Measurements from ENCODE around the gene PDIK1L.
"Not testable (repeated sequence)": the region's sequence is repeated elsewhere in the genome, so short reads cannot be mapped to it uniquely, and the experiment has no call there.

Gene PDIK1L

DNA sequence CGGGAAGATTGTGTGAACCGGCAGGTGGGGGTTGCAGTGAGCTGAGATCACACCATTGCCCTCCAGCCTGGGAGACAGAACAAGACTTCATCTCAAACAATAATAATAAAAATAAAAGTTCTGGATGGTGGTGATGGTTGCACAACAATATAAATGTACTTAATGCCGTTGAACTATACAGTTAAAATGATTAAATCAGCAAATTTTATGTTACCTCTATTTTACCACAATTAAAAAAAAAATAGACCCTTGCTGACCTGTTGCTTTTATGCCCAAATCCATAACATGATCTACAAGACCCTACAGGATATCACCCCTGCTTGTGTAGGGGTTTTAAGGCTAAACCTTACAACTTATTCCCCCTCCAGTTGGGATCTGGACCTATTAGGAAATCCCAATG is 11.8 kb upstream of the PDIK1L start (continued):
- TF ChIP-seq ZNF837 (tag by site-specific recombination; IDR thresholded peaks at IDR 0.05) (no peak), ZNF670 (tag by site-specific recombination; IDR thresholded peaks at IDR 0.05; ENCODE audit: low read depth) (no peak), ZNF175 (tag by site-specific recombination; IDR thresholded peaks at IDR 0.05) (no peak), KLF10 (tag by site-specific recombination; IDR thresholded peaks at IDR 0.05) (no peak)

DNA sequence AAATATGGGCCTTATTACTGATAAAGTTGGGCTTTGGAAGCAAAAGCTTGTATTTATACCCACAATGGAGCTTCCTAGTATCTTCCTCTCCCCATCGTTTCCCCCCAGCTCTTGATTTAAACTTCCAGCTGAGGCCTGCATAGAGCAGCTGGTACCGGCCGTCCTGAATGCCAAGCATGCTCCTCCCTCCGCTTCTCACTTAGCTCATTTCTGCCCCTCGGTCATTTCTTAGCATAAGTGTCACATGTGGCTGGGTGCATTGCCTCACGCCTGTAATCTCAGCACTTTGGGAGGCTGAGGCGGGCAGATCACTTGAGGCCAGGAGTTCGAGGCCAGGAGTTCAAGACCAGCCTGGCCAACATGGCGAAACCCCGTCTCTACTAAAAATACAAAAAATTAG is 11.4 kb upstream of the PDIK1L start:
- H3K4me1 ChIP-seq (ENCODE audit: control insufficient read depth, insufficient read depth, low read length); H3K36me3 ChIP-seq (ENCODE audit: control insufficient read depth in 2 of 2, insufficient read depth in 1 of 2, low read length in 2 of 2); POLR2A ChIA-PET; H3K4me3 ChIP-seq (ENCODE audit: low read depth, low read length); H3K27ac ChIP-seq (ENCODE audit: extremely low read depth, low read depth, low read length); H3K9me3 ChIP-seq (ENCODE audit: control insufficient read depth, insufficient read depth, low read depth, low read length): not testable (repeated sequence)
- CTCF ChIA-PET, result interaction anchor here (0.6 to 9.9 kb wide), 5 partner anchors 18 to 317 kb away, joined by 3 to 129 read pairs (median 4); no protein-coding TSS in a partner anchor

DNA sequence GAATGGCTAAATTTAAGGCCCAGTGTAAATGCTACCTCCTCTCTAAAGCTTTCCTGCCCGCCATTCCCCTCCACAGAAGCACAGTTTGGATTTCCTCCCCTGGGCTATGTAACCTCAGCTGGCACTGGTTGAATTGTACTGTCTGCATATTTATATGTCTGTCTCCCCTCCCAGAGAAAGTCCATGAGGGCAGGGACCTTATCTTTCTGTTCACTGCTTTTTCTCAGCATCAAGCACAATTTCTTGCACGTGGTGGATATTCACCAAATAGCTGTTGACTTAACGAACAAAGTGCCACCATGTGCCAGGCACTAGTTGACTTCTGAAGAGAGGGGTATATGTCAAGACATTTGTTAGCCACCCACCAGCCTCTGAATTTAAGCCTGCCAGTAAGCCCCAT is 9.5 kb upstream of the PDIK1L start:
- ChIA-PET CTCF (interaction anchor here (0.6 to 9.9 kb wide), 12 partner anchors 10 to 315 kb away, joined by 3 to 129 read pairs (median 4); partner anchors contain the start of gene CEP85), POLR2A (no interaction called here)
- TF ChIP-seq, protein P1, sequence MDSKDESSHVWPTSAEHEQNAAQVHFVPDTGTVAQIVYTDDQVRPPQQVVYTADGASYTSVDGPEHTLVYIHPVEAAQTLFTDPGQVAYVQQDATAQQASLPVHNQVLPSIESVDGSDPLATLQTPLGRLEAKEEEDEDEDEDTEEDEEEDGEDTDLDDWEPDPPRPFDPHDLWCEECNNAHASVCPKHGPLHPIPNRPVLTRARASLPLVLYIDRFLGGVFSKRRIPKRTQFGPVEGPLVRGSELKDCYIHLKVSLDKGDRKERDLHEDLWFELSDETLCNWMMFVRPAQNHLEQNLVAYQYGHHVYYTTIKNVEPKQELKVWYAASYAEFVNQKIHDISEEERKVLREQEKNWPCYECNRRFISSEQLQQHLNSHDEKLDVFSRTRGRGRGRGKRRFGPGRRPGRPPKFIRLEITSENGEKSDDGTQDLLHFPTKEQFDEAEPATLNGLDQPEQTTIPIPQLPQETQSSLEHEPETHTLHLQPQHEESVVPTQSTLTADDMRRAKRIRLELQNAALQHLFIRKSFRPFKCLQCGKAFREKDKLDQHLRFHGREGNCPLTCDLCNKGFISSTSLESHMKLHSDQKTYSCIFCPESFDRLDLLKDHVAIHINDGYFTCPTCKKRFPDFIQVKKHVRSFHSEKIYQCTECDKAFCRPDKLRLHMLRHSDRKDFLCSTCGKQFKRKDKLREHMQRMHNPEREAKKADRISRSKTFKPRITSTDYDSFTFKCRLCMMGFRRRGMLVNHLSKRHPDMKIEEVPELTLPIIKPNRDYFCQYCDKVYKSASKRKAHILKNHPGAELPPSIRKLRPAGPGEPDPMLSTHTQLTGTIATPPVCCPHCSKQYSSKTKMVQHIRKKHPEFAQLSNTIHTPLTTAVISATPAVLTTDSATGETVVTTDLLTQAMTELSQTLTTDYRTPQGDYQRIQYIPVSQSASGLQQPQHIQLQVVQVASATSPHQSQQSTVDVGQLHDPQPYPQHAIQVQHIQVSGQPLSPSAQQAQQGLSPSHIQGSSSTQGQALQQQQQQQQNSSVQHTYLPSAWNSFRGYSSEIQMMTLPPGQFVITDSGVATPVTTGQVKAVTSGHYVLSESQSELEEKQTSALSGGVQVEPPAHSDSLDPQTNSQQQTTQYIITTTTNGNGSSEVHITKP (tag by site-specific recombination; IDR thresholded peaks at IDR 0.05), result peak; percentile 76
- TF ChIP-seq ZNF664 (tag by site-specific recombination; IDR thresholded peaks at IDR 0.05), result peak; percentile 85
- TF ChIP-seq, protein P2, sequence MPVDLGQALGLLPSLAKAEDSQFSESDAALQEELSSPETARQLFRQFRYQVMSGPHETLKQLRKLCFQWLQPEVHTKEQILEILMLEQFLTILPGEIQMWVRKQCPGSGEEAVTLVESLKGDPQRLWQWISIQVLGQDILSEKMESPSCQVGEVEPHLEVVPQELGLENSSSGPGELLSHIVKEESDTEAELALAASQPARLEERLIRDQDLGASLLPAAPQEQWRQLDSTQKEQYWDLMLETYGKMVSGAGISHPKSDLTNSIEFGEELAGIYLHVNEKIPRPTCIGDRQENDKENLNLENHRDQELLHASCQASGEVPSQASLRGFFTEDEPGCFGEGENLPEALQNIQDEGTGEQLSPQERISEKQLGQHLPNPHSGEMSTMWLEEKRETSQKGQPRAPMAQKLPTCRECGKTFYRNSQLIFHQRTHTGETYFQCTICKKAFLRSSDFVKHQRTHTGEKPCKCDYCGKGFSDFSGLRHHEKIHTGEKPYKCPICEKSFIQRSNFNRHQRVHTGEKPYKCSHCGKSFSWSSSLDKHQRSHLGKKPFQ (tag by site-specific recombination; IDR thresholded peaks at IDR 0.05), result no peak
- no peak overlapping the region for H3K4me3 ChIP-seq (ENCODE audit: low read depth, low read length)
- no peaks in the 10 kb centered on the region for H3K36me3 ChIP-seq (ENCODE audit: control insufficient read depth in 2 of 2, insufficient read depth in 1 of 2, low read length in 2 of 2)
- H3K27ac ChIP-seq (ENCODE audit: extremely low read depth, low read depth, low read length), result no peak overlapping the region
- H3K4me1 ChIP-seq (ENCODE audit: control insufficient read depth, insufficient read depth, low read length), result no peaks in the 10 kb centered on the region
- H3K9me3 ChIP-seq (ENCODE audit: control insufficient read depth, insufficient read depth, low read depth, low read length), result no peaks in the 10 kb centered on the region

DNA sequence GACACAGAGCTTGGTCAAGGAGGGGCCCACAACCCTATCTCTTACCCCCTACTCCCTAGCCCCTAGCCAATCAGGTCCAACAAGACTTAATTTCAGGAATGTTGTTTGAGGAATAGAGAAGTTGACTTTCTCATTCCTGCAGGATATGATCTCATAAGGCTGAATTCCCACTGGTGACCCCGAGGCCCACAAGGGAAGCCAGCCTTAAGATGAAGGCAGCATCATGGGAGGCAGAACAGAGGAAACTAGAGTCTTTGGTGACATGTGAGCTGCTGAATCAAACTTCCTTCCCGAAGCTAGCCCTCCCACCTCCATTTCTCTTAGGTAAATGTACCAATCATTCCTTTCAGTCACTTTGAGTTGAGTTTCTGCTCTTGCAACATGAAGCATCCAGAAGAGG is 9.1 kb upstream of the PDIK1L start:
- ChIA-PET CTCF (interaction anchor here (0.6 to 9.9 kb wide), 11 partner anchors 10 to 315 kb away, joined by 3 to 129 read pairs (median 4); partner anchors contain the start of gene CEP85), POLR2A (interaction anchor here (1.2 kb wide), 1 partner anchor 55 kb away, joined by 3 read pairs; no protein-coding TSS in a partner anchor)
- no peaks in the 10 kb centered on the region for H3K4me1 ChIP-seq (ENCODE audit: control insufficient read depth, insufficient read depth, low read length)
- no peaks in the 10 kb centered on the region for H3K9me3 ChIP-seq (ENCODE audit: control insufficient read depth, insufficient read depth, low read depth, low read length)
- no peak overlapping the region for H3K27ac ChIP-seq (ENCODE audit: extremely low read depth, low read depth, low read length)
- no peak overlapping the region for H3K4me3 ChIP-seq (ENCODE audit: low read depth, low read length)
- no peaks in the 10 kb centered on the region for H3K36me3 ChIP-seq (ENCODE audit: control insufficient read depth in 2 of 2, insufficient read depth in 1 of 2, low read length in 2 of 2)
- TF ChIP-seq, protein P3, sequence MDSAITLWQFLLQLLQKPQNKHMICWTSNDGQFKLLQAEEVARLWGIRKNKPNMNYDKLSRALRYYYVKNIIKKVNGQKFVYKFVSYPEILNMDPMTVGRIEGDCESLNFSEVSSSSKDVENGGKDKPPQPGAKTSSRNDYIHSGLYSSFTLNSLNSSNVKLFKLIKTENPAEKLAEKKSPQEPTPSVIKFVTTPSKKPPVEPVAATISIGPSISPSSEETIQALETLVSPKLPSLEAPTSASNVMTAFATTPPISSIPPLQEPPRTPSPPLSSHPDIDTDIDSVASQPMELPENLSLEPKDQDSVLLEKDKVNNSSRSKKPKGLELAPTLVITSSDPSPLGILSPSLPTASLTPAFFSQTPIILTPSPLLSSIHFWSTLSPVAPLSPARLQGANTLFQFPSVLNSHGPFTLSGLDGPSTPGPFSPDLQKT (IDR thresholded peaks at IDR 0.05; ENCODE audit: borderline replicate concordance, low read depth, low read length), result no peak
- no peak for TF ChIP-seq ZNF837 (tag by site-specific recombination; IDR thresholded peaks at IDR 0.05)
- TF ChIP-seq, protein P4, sequence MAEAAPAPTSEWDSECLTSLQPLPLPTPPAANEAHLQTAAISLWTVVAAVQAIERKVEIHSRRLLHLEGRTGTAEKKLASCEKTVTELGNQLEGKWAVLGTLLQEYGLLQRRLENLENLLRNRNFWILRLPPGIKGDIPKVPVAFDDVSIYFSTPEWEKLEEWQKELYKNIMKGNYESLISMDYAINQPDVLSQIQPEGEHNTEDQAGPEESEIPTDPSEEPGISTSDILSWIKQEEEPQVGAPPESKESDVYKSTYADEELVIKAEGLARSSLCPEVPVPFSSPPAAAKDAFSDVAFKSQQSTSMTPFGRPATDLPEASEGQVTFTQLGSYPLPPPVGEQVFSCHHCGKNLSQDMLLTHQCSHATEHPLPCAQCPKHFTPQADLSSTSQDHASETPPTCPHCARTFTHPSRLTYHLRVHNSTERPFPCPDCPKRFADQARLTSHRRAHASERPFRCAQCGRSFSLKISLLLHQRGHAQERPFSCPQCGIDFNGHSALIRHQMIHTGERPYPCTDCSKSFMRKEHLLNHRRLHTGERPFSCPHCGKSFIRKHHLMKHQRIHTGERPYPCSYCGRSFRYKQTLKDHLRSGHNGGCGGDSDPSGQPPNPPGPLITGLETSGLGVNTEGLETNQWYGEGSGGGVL (tag by site-specific recombination; IDR thresholded peaks at IDR 0.05), result no peak
- TF ChIP-seq, protein P5, sequence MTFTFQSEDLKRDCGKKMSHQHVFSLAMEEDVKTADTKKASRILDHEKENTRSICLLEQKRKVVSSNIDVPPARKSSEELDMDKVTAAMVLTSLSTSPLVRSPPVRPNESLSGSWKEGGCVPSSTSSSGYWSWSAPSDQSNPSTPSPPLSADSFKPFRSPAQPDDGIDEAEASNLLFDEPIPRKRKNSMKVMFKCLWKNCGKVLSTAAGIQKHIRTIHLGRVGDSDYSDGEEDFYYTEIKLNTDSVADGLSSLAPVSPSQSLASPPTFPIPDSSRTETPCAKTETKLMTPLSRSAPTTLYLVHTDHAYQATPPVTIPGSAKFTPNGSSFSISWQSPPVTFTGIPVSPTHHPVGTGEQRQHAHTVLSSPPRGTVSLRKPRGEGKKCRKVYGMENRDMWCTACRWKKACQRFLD (tag by site-specific recombination; IDR thresholded peaks at IDR 0.05), result no peak
- no peak for TF ChIP-seq GFI1B (tag by site-specific recombination; IDR thresholded peaks at IDR 0.05)
- no peak for TF ChIP-seq ZNF558 (tag by site-specific recombination; IDR thresholded peaks at IDR 0.05)
- TF ChIP-seq, protein P6, sequence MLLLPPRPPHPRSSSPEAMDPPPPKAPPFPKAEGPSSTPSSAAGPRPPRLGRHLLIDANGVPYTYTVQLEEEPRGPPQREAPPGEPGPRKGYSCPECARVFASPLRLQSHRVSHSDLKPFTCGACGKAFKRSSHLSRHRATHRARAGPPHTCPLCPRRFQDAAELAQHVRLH (tag by site-specific recombination; IDR thresholded peaks at IDR 0.05), result no peak
- no peak for TF ChIP-seq ZNF677 (tag by site-specific recombination; IDR thresholded peaks at IDR 0.05)
- TF ChIP-seq, protein P7, sequence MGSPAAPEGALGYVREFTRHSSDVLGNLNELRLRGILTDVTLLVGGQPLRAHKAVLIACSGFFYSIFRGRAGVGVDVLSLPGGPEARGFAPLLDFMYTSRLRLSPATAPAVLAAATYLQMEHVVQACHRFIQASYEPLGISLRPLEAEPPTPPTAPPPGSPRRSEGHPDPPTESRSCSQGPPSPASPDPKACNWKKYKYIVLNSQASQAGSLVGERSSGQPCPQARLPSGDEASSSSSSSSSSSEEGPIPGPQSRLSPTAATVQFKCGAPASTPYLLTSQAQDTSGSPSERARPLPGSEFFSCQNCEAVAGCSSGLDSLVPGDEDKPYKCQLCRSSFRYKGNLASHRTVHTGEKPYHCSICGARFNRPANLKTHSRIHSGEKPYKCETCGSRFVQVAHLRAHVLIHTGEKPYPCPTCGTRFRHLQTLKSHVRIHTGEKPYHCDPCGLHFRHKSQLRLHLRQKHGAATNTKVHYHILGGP (tag by site-specific recombination; IDR thresholded peaks at IDR 0.05), result no peak
- TF ChIP-seq BCL11A (tag by site-specific recombination; IDR thresholded peaks at IDR 0.05; ENCODE audit: low read depth), result no peak
- TF ChIP-seq ZBTB8A (tag by site-specific recombination; IDR thresholded peaks at IDR 0.05), result no peak

All from HEK293 (cell line).